Astrocyte of the spinal cord (primary cell): ENCODE measurements around the gene GNMT.

ENCODE experiments used
- DNase-seq: peaks from one replicate; pipeline ENCODE4 v3.0.0; 2011; ENCODE audit warnings: low read depth, low spot score
- H3K4me3 ChIP-seq: 2 replicates; pipeline ENCODE4 v1.5.1; 2011; ENCODE audit warnings: low read depth, mild to moderate bottlenecking, low read length, moderate library complexity
- in situ Hi-C: cut with HindIII; loops from 2 replicates; pipeline ENCODE4 v1.10.0; 2017; ENCODE audit warnings: low sequenced_read_pairs
- TF ChIP-seq, protein P1 (sequence below): IDR thresholded peaks from 2 replicates; pipeline ENCODE4 v1.5.1; 2012; ENCODE audit warnings: low read depth, mild to moderate bottlenecking, low read length, inconsistent platforms

Gene GNMT

DNA sequence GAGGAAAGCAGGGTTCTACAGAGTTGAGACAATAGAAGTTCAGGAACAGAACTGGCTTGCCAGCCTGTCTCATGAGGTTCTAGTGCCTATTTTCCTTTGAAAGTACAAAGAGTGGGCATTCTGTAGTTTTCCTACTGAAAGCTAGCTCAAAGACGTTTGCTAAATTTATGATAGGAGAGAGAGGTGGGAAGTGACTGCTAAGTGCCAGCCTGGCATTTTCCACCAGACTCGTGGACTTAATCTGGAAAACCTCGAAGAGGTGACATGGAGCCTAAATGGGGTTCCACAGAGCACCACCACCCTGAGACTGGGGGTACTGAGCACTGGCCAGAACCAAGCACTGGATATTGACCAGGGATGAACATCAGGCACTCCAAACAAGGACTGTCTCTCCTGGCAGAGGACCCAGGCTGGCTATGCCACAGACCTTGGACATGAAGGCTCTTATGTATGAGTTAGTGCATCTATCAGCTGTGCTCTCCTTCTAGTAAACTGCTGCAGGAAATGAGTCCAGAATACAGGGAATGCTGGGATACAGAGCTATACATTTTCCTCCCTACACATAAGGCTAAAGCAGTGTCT, 11.3 kb downstream of the GNMT start:
- TF ChIP-seq, protein P1, sequence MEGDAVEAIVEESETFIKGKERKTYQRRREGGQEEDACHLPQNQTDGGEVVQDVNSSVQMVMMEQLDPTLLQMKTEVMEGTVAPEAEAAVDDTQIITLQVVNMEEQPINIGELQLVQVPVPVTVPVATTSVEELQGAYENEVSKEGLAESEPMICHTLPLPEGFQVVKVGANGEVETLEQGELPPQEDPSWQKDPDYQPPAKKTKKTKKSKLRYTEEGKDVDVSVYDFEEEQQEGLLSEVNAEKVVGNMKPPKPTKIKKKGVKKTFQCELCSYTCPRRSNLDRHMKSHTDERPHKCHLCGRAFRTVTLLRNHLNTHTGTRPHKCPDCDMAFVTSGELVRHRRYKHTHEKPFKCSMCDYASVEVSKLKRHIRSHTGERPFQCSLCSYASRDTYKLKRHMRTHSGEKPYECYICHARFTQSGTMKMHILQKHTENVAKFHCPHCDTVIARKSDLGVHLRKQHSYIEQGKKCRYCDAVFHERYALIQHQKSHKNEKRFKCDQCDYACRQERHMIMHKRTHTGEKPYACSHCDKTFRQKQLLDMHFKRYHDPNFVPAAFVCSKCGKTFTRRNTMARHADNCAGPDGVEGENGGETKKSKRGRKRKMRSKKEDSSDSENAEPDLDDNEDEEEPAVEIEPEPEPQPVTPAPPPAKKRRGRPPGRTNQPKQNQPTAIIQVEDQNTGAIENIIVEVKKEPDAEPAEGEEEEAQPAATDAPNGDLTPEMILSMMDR, result no peak
- H3K4me3 ChIP-seq, result no peak overlapping the region
- DNase-seq, result no peak
- in situ Hi-C loops, result no loop called here

DNA sequence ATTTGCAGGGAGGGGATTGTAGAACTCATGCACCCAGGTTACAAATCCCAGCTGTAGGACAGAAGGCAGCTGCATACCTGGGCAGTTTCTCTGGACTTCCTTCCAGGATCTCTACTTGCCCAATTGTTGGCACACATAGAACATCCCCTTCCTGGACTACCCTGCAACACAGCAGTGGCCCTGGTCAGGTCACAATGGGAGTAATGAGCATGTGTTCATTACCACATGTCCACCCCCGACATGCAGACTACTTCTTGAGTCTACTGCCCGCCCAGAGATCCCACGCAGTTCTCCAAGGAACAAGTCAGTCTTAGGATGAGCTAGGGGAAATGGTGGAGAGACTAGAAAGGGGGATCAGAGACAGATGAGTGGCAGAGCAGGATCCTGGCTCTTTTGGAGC, 13.4 kb downstream of the GNMT start:
- TF ChIP-seq, protein P1, result no peak
- in situ Hi-C loops, result no loop called here
- DNase-seq, result no peak
- H3K4me3 ChIP-seq, result no peak overlapping the region

DNA sequence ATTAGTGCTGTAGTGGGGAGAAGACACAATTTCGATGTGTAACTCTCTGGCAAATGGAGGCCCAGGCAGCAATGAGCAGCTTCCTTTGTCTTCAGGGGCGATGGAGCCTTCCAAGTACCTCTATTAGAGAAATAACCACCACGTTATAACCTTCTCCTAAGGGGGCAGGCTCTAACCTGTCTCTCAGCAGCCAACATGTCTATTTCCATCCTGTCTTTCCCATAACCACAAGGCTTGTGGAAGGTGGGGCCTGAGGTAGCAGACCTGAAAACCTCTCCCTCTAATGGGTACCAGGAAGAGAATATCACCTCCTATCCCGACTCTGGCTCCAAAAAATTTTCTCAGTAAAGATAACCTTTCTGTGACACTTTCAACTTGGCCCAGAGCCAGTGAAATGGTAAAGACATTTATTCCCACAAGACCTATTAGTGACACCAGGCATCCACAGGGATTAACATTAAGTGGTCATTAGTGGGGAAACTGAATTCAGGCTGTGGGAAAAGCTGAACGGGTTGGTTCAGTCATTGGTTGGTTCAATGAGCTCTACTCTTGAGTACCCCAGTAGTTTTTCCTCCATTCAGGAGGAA, 14.5 kb downstream of the GNMT start:
- TF ChIP-seq, protein P1, result no peak
- H3K4me3 ChIP-seq, result no peak overlapping the region
- no peak for DNase-seq
- in situ Hi-C loops, result no loop called here

DNA sequence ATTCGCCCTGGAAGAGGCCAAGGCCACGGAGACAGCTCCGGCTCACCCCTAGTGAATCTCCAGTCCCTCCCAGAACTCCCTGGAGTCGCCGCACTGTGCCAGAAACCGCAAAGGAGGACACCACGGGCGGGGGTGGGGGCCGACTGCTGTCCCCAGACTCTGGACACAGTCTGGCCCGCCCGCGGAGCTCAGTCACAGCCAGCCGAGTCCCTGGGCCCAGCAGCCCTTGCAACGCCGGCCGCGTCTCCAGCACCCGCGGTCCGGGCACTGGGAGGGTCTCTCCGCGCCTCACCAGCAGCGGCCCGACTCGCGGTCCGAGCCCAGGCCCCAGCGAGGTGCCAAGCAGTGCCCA, 17.9 kb downstream of the GNMT start:
- TF ChIP-seq, protein P1, result no peak
- in situ Hi-C loops, result no loop called here
- no peak for DNase-seq
- peak overlapping the region; percentile 73 for H3K4me3 ChIP-seq

DNA sequence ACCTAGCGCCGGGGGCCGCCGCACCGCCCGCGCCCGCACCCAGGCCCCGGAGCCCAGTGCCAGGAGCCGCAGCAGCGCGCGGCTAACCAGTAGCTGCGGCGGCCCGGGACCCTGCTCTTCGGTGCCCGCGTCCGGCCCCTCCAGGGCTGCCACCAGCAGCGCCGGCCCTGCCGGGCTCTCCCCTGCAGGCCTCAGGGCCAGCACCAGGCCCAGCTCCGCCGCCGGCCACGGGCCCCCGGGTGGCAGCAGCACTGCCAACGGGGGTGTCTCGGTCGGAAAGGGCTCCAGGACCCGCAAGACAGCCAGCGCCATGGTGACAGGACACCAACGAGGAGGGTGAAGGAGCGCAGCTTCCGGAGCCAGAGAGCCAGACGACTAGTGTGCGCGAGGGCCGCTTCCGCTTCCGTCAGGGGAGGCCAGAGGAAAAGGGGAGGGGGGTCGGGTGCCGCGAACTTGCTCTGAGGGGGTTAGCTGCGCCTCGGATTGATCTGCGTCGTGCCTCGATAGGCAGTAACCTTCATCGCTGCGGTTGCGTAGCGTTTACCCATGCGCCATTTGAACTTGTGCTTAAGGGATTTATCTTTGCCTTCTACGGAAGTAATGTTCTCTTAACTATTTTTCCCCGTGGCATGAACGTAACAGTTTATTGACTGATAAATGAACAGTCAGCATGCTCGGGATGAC, 18.4 kb downstream of the GNMT start, which contains the start of gene PEX6:
Gene PEX6, minus strand, starts transcription at position 343 of the 684 bp plus-strand sequence. Its CDS starts 31 bp downstream, at position 312.
- peak within 1 kb of the TSS; percentile 73 for H3K4me3 ChIP-seq
- peak; percentile 81 for DNase-seq
- TF ChIP-seq, protein P1, result no peak
- in situ Hi-C loops, result no loop called here

DNA sequence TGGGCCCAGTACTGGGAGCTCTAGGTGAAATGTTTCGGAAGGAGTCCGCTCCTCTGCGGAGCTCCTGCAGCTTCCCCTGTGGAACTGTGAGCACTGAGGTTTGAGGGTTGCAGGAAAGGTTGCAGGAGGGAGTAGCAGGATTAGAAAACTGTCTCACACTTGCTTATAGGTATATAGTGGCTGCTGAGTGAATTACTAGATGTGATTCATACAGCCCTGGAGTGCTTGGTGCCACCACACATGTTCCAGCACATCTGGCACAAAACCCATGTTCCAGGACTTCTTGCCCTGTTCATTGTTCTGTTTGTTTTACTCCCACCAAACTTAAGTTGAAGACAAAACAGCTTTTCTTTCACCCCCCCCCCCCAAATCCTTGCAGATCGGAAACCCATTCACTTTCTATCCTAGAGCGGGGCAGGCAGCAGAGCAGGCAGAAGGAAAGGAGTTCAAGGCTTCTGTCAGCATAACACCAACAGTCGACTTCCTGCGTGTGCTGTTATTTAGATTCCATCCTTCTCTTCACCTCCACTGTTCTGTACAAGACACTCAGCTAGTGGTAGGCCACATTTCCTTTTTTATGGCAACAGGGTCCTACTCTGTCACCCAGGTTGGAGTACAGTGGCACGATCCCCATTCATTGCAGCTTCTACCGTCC, 19.1 kb downstream of the GNMT start:
- in situ Hi-C loops, result no loop called here
- peak overlapping the region; percentile 73 for H3K4me3 ChIP-seq
- peak; percentile 48 for DNase-seq
- TF ChIP-seq, protein P1, result no peak
